Naive thymus-derived CD8-positive, alpha-beta T cell (primary cell): ENCODE results near the gene SLIT1. TPM values are rescaled to one million over a fixed set of nuclear protein-coding genes. Genes with fewer than 3 reads are reported as not detected.

Experiments
- ATAC-seq, 2 donors: fragments of 150-1000 bp; cut with Tn5 transposase in 1 of 2; sonication (Bioruptor Pico), chemical (Tn5 transposase) in 1 of 2; 1 replicate in 1 of 2; 2 replicates in 1 of 2; pipeline ENCODE4 v1.10.0; 2021; ENCODE audit warnings: mild to moderate bottlenecking in 2 of 2, moderate library complexity in 2 of 2
- POLR2A ChIA-PET: fragments of 350-600 bp; sonication (Branson Sonifier 250); formaldehyde crosslinking; loops from one replicate; lab custom pipeline; 2021; ENCODE audit warnings: antibody characterized with exemption; lab: Charles Lee
- DNase-seq, 10 donors: peaks; one replicate each; pipeline versions ENCODE4 v3.0.0 to v3.0.0-alpha.2; 2020 to 2022
- H3K27ac Mint-ChIP-seq, 10 donors: one replicate each; pipeline ENCODE4 v1.8.0; 2020 to 2022; ENCODE audit warnings: mild to moderate bottlenecking in 10 of 10, mixed read lengths in 10 of 10, moderate library complexity in 4 of 10, inconsistent platforms in 1 of 10
- H3K27me3 Mint-ChIP-seq, 5 donors: one replicate each; pipeline ENCODE4 v1.8.0; 2021 to 2022; ENCODE audit warnings: mixed read lengths in 5 of 5
- H3K36me3 Mint-ChIP-seq, 3 donors: one replicate each; pipeline ENCODE4 v1.8.0; 2020 to 2022; ENCODE audit warnings: mixed read lengths in 3 of 3, mild to moderate bottlenecking in 2 of 3, inconsistent platforms in 1 of 3
- H3K4me1 Mint-ChIP-seq, 4 donors: one replicate each; pipeline ENCODE4 v1.8.0; 2021 to 2022; ENCODE audit warnings: mixed read lengths in 4 of 4
- H3K4me3 Mint-ChIP-seq, 10 donors: one replicate each; pipeline ENCODE4 v1.8.0; 2020 to 2022; ENCODE audit warnings: mild to moderate bottlenecking in 10 of 10, mixed read lengths in 10 of 10, moderate library complexity in 6 of 10, inconsistent platforms in 1 of 10
- H3K9me3 Mint-ChIP-seq, 9 donors: one replicate each; pipeline ENCODE4 v1.8.0; 2020 to 2022; ENCODE audit warnings: mixed read lengths in 9 of 9, mild to moderate bottlenecking in 3 of 9, inconsistent platforms in 1 of 9, moderate library complexity in 1 of 9
- polyA plus RNA-seq, 3 donors: library from polyadenylated mRNA; unstranded; fragments of 300-500 nt; fragmentation: Illumina TruSeq; gene quantifications; one replicate each; pipeline ENCODE4 v1.2.3, GENCODE V29; 2021
- total RNA-seq, 8 experiments: library from RNA in 2 of 8; stranded (reverse) in 2 of 8; gene quantifications; one replicate each; pipeline ENCODE4 v1.2.3 and lab custom pipeline; 2021 to 2026

Gene SLIT1
- total and polyA plus RNA-seq, 5 experiments from 2014 or later: 0.05 to 0.26 (median 0.11) TPM; not detected in 2

DNA sequence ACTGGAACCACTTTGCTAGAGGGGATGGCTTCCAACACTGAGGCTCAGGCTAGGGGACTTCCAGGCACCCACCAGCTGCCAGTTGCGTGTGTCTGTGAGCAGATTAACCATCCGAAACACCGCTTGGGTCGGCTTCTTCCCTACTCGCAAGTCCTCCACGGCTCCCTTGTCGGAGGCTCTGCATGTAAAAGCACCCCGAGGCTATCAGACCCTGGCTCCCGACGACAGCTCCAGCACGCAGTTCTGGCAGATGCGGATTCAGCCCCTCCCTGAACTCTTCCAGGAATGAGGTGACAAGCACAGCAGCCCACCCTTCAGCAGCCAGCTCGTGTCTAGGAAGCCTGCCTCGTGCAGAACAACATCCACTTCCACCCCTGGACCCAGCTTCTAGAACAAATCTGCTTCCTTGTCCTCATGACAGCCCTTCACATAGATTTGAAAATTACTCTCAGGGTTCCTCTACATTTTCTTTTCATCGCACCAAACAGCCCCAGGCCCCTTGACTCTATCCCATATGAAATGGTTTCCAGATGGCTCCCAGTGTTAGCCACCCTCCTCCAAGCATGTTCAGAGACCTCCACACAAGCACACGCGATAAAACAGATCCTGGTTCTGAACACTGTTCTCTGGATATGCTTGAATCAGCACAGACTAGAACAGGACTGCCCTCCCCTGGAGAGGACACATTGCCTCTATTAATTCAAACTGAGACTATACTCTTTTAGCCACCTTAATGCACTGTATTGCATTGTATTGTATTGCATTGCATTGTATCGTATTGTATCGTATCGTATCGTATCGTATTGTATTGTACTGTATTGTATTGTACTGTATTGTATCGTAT, 44.6 kb downstream of the SLIT1 start:
- H3K27ac Mint-ChIP-seq: no peak overlapping the region
- H3K9me3 Mint-ChIP-seq: no peaks in the 10 kb centered on the region
- no peak overlapping the region for H3K4me3 Mint-ChIP-seq
- ATAC-seq (no peak), DNase-seq (no peak)
- POLR2A ChIA-PET: no interaction called here
- H3K27me3 Mint-ChIP-seq: peaks cover 8 to 24% (median 15%) of the 10 kb centered on the region in 5 donors
- no peaks in the 10 kb centered on the region for H3K36me3 Mint-ChIP-seq
- no peaks in the 10 kb centered on the region for H3K4me1 Mint-ChIP-seq

- POLR2A ChIA-PET: no interaction called here
- Mint-ChIP-seq H3K27ac (no peak overlapping the region), H3K36me3 (no peaks in the 10 kb centered on the region), H3K27me3 (peaks cover 6 to 24% (median 15%) of the 10 kb centered on the region in 5 donors), H3K4me1 (no peaks in the 10 kb centered on the region), H3K4me3 (no peak overlapping the region), H3K9me3 (no peaks in the 10 kb centered on the region)
- no peak for DNase-seq
- ATAC-seq: no peak
Observed at GRCh38 chr10:97140049-97140846, 45.5 kb downstream of the SLIT1 start.

DNA sequence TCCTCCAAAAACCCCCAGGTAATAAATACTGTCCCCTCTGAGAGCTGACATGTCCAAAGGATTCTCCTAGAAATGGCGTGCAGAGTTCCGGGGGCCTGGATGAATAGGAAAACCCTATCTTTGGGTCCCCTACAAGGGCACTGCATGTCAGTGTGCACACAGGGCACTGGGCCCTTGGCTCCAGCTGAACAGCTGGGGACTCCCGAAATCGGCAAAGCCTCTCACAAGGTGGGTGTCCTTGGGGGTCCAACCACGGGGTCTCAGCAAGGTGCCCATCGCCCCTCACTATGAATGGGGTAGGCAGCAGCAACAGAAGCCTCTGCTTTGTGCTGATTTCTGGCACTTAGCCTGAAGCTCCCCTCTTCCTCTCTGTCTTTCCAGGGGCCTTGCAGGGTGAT, 46.1 kb downstream of the SLIT1 start:
- Mint-ChIP-seq H3K36me3 (no peaks in the 10 kb centered on the region), H3K27ac (no peak overlapping the region), H3K4me3 (no peak overlapping the region), H3K4me1 (no peaks in the 10 kb centered on the region), H3K9me3 (no peaks in the 10 kb centered on the region), H3K27me3 (peaks cover 6 to 24% (median 15%) of the 10 kb centered on the region in 5 donors)
- DNase-seq: no peak
- POLR2A ChIA-PET: no interaction called here
- no peak for ATAC-seq

DNA sequence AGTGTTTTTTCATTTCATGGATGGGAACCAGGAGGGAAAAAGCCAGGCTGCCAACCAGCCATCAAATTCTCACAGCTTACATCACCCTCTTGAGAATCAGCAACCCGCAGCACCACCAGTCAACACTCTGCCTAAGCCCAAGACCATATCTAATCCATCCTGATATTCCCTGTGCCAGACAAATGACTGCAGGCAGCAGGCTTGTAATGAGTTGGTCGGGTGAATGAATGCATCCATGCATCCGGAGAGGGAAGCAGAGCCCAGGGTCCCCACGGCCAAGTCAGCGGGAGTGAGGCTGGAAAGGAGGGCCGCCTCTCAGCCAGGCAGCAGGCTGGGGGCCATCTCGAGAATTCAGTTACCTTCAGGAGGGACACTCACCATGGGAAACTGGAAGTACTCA, 46.9 kb downstream of the SLIT1 start:
- POLR2A ChIA-PET: no interaction called here
- Mint-ChIP-seq H3K27ac (no peak overlapping the region), H3K27me3 (peaks cover 6 to 24% (median 15%) of the 10 kb centered on the region in 5 donors), H3K36me3 (no peaks in the 10 kb centered on the region), H3K4me1 (no peaks in the 10 kb centered on the region), H3K9me3 (no peaks in the 10 kb centered on the region), H3K4me3 (no peak overlapping the region)
- DNase-seq (no peak), ATAC-seq (no peak)

DNA sequence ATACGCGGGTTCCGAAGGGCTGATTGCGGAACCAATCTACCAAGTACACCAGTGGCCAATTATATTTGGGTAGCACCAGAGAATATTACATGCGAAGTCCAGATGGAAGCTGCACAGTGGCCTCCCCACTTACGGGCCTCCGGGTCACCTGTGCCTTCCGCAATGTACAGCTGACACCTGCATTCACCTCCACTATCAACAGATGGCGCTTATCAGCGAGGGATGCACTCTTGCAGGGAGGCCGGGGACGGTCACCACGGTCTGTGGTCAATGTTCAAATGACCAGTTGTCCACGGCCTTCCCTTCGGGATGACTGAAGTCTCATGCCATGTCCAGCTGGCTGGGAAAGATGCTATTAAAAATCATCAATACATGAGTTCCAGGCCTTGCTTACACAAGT, 47.6 kb downstream of the SLIT1 start:
- H3K4me1 Mint-ChIP-seq: no peaks in the 10 kb centered on the region
- H3K4me3 Mint-ChIP-seq: no peak overlapping the region
- no peak overlapping the region for H3K27ac Mint-ChIP-seq
- DNase-seq: no peak
- no peak for ATAC-seq
- H3K27me3 Mint-ChIP-seq: peaks cover 8 to 19% (median 15%) of the 10 kb centered on the region in 5 donors
- POLR2A ChIA-PET: no interaction called here
- no peaks in the 10 kb centered on the region for H3K9me3 Mint-ChIP-seq
- no peaks in the 10 kb centered on the region for H3K36me3 Mint-ChIP-seq

- Mint-ChIP-seq H3K4me1 (no peaks in the 10 kb centered on the region), H3K36me3 (no peaks in the 10 kb centered on the region), H3K4me3 (no peak overlapping the region), H3K27me3 (peaks cover 8 to 19% (median 12%) of the 10 kb centered on the region in 5 donors), H3K27ac (no peak overlapping the region), H3K9me3 (no peaks in the 10 kb centered on the region)
- POLR2A ChIA-PET: no interaction called here
- DNase-seq: no peak
- ATAC-seq: no peak
Observed at GRCh38 chr10:97136756-97137155, 49.0 kb downstream of the SLIT1 start.

DNA sequence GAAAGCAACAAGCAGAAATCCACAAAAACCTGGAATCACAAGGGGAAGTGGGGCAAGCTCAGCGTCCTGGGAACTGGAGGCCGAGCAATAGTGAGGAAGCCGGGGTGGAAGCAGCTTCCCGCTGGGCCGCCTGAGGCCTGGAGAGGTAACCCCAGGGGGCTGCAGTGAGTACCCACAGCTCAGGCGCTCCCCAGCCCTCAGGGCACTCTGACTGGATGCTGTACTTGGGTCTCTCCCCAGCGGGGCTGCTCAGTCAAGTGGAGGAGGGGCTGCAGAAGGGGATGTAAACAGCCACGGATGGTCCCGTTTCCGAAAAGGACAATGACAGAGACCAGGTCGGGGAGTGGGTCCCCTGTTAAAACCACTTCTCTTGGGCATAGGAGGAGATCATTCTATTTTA, 50.3 kb downstream of the SLIT1 start:
- POLR2A ChIA-PET: no interaction called here
- peaks cover 2 to 16% (median 6%) of the 10 kb centered on the region in 5 donors for H3K27me3 Mint-ChIP-seq
- no peak overlapping the region for H3K27ac Mint-ChIP-seq
- no peaks in the 10 kb centered on the region for H3K9me3 Mint-ChIP-seq
- H3K4me1 Mint-ChIP-seq: no peaks in the 10 kb centered on the region
- ATAC-seq (no peak), DNase-seq (no peak)
- no peaks in the 10 kb centered on the region for H3K36me3 Mint-ChIP-seq
- H3K4me3 Mint-ChIP-seq: no peak overlapping the region

- no peak for ATAC-seq
- Mint-ChIP-seq H3K4me1 (no peaks in the 10 kb centered on the region), H3K36me3 (no peaks in the 10 kb centered on the region), H3K27ac (no peak overlapping the region), H3K27me3 (peaks cover 2 to 11% (median 2%) of the 10 kb centered on the region in 5 donors), H3K9me3 (no peaks in the 10 kb centered on the region), H3K4me3 (no peak overlapping the region)
- DNase-seq: no peak
- POLR2A ChIA-PET: no interaction called here
Observed at GRCh38 chr10:97134983-97135382, 50.8 kb downstream of the SLIT1 start.

- Mint-ChIP-seq H3K4me1 (no peaks in the 10 kb centered on the region), H3K4me3 (no peak overlapping the region), H3K9me3 (no peaks in the 10 kb centered on the region), H3K36me3 (no peaks in the 10 kb centered on the region), H3K27ac (no peak overlapping the region), H3K27me3 (peaks cover 0 to 8% (median 2%) of the 10 kb centered on the region in 5 donors)
- ATAC-seq (no peak), DNase-seq (no peak)
- POLR2A ChIA-PET: no interaction called here
Observed at GRCh38 chr10:97134110-97134509, 51.6 kb downstream of the SLIT1 start.

GRCh38 chr10:97132273-97132672, 53.5 kb downstream of the SLIT1 start:
- Mint-ChIP-seq H3K4me3 (no peak overlapping the region), H3K4me1 (no peaks in the 10 kb centered on the region), H3K27ac (no peak overlapping the region), H3K27me3 (peaks cover 0 to 6% (median 2%) of the 10 kb centered on the region in 5 donors), H3K36me3 (no peaks in the 10 kb centered on the region), H3K9me3 (no peaks in the 10 kb centered on the region)
- DNase-seq: no peak
- POLR2A ChIA-PET: no interaction called here
- ATAC-seq: no peak

DNA sequence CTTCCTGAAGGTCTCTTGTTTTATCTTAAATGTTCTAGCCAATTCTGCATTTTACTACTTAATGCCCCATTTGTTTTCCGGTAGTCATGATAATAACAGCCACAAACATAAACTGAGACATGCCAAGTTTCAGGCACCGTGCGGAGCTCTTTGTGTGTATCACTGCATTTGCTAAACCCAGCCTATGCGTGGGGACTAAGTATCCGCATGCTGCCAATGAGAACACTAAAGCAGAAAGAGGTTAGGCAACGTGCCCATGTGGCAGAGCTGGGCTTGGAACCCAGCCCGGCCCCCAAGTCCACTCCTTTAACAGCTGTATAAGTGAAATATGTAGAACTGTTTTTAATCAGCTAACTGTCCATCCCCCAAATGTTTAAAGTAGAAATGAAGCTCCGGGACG, 54.1 kb downstream of the SLIT1 start:
- no peak overlapping the region for H3K27ac Mint-ChIP-seq
- H3K27me3 Mint-ChIP-seq: peaks cover 0 to 6% (median 2%) of the 10 kb centered on the region in 5 donors
- DNase-seq: no peak
- no peaks in the 10 kb centered on the region for H3K36me3 Mint-ChIP-seq
- POLR2A ChIA-PET: no interaction called here
- ATAC-seq: no peak
- H3K9me3 Mint-ChIP-seq: no peaks in the 10 kb centered on the region
- no peaks in the 10 kb centered on the region for H3K4me1 Mint-ChIP-seq
- no peak overlapping the region for H3K4me3 Mint-ChIP-seq

DNA sequence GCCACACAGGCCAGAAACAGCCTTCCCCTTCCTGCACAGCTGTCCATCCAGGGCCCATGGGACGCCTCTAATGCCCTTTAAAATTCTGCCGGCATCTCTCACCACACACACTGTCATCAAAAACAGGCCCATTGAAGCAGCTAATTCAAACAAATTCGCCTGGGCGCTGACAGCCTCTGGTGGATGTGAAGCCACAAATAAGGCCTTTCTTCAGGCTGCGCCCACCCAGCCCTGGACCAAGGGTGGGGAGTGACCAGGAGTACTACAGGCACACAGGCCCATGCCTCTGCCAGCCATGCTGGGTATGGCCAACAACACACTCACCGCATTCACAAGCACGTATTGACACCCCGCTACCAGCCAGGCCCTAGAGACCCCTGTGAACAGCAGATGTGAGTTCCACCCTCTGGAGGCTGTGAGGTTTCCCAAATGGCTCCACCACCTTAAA, 54.6 kb downstream of the SLIT1 start:
- no peak overlapping the region for H3K4me3 Mint-ChIP-seq
- no peaks in the 10 kb centered on the region for H3K4me1 Mint-ChIP-seq
- no peaks in the 10 kb centered on the region for H3K36me3 Mint-ChIP-seq
- DNase-seq (no peak), ATAC-seq (no peak)
- no peaks in the 10 kb centered on the region for H3K9me3 Mint-ChIP-seq
- H3K27me3 Mint-ChIP-seq: peaks cover 0 to 6% (median 2%) of the 10 kb centered on the region in 5 donors
- no peak overlapping the region for H3K27ac Mint-ChIP-seq
- POLR2A ChIA-PET: no interaction called here

DNA sequence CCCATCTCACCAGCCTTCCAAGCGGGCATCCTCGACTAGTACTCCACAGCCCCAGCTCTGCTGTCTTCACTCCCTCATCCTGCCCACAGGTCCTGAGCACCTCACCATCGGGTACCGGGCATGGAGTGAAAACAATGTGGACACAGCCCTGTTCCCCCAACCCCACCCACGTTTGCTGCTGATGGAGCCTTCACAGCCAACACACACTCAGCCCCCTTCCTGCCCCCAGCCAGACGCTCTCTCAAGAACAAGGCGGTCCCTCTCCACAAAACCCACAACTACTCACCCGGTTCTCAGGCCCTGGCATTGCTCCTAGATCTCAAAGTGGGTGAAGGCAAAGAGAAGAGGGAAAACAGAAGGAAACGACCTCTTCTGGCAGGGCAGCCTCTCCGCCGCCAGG, 56.1 kb downstream of the SLIT1 start:
- Mint-ChIP-seq H3K27me3 (peaks cover 0 to 6% (median 2%) of the 10 kb centered on the region in 5 donors), H3K27ac (no peak overlapping the region), H3K4me1 (no peaks in the 10 kb centered on the region), H3K4me3 (no peak overlapping the region), H3K36me3 (no peaks in the 10 kb centered on the region), H3K9me3 (no peaks in the 10 kb centered on the region)
- no peak for ATAC-seq
- no peak for DNase-seq
- POLR2A ChIA-PET: no interaction called here
